Sigmoid colon (tissue), 7 donors: Measurements from ENCODE around the gene DGKH. TPM values are rescaled to one million over a fixed set of nuclear protein-coding genes. Genes with fewer than 3 reads are reported as not detected.

Experiments
- DNase-seq: peaks from one replicate; pipeline ENCODE4 v3.0.0-alpha.2; 2019
- H3K27ac ChIP-seq, 4 donors: fragments of 200-600 bp; sonication (generic); one replicate each; pipeline ENCODE4 v1.5.1; 2016 to 2019; ENCODE audit warnings: mild to moderate bottlenecking in 1 of 4
- H3K27me3 ChIP-seq, 3 donors: fragments of 200-600 bp; sonication (generic); one replicate each; pipeline ENCODE4 v1.5.1; 2019; ENCODE audit warnings: mild to moderate bottlenecking in 1 of 3
- H3K36me3 ChIP-seq, 4 donors: fragments of 200-600 bp; sonication (generic); one replicate each; pipeline ENCODE4 v1.5.1; 2016 to 2019
- H3K4me1 ChIP-seq, 4 donors: fragments of 200-600 bp; sonication (generic); one replicate each; pipeline ENCODE4 v1.5.1; 2017 to 2019
- H3K4me3 ChIP-seq, 4 donors: fragments of 200-600 bp; sonication (generic); one replicate each; pipeline ENCODE4 v1.5.1; 2017 to 2019; ENCODE audit warnings: mild to moderate bottlenecking in 2 of 4, moderate library complexity in 1 of 4
- H3K9me3 ChIP-seq, 4 donors: fragments of 200-600 bp in 3 of 4; sonication (generic) in 3 of 4; one replicate each; pipeline versions ENCODE4 v1.5.1 to v1.6.1; 2013 to 2019
- EP300 ChIP-seq, 4 donors: sonication (generic); formaldehyde crosslinking; IDR thresholded peaks; one replicate each; pipeline ENCODE4 v1.6.1; 2017; ENCODE audit warnings: antibody characterized with exemption in 4 of 4
- POLR2A ChIP-seq, 2 donors: fragments of 450-650 bp; IDR thresholded peaks; one replicate each; pipeline ENCODE4 v1.6.1; 2016; ENCODE audit warnings: antibody characterized with exemption in 2 of 2, mild to moderate bottlenecking in 2 of 2, moderate library complexity in 2 of 2
- POLR2AphosphoS5 ChIP-seq, 4 donors: sonication (generic); formaldehyde crosslinking; IDR thresholded peaks; one replicate each; pipeline ENCODE4 v1.6.1; 2017; ENCODE audit warnings: antibody characterized with exemption in 4 of 4
- WGBS, 2 donors: extraction: QIAGEN DNeasy Blood & Tissue Kit; methylation state at CpG; one replicate each; pipeline ENCODE4 v1.1.7; 2013; 5-methylcytosine and 5-hydroxymethylcytosine counted together
- intact Hi-C: fragments of 100-400 bp; cut with DNase I; formaldehyde crosslinking; loops from one replicate; pipeline ENCODE4 v1.15.1; 2023
- polyA plus RNA-seq, 3 donors: library from polyadenylated mRNA; stranded (reverse); fragments of 200-250 nt; gene quantifications; one replicate each; pipeline ENCODE4 v1.2.3, GENCODE V29; 2013
- total RNA-seq, 4 donors: library from RNA; depleted of rRNA; stranded (reverse); fragments of >200 nt; gene quantifications; one replicate each; pipeline ENCODE4 v1.1.0, GENCODE V29; 2016
- TF ChIP-seq, protein P1 (sequence below), 4 experiments: fragments of 450-650 bp in 3 of 4; fragments of 200-600 bp in 1 of 4; IDR thresholded peaks; one replicate each; pipeline ENCODE4 v1.5.1; 2016 to 2019; ENCODE audit warnings: antibody characterized with exemption in 4 of 4, mild to moderate bottlenecking in 3 of 4, moderate library complexity in 2 of 4
- donor health status: healthy with polysubstance abuse.
- donor health status: Bipolar disorder and iron deficiency.
- donor health status: healthy.

The DGKH gene
- total and polyA plus RNA-seq, 7 donors = 1.2 to 23.3 (median 13.9) TPM

DNA sequence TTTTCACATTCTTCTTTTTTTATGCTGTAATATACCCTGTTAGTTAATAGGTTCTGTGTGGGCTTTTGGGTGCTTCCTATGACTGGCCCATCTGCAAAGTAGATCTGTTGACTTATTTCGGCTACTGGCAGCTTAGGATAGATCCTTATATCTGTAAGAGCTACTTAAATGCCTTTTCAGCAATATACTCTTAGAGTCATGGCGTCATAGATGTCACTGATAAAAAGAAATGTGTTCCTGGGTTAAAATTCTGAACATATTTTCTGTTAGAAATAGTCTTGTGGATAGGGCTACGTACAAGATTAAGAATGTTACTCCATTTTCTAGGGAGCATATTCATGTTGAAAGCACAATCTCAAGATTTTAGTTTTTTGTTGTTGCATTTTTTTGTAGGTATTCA, 228.2 kb downstream of the DGKH start:
- H3K4me3 ChIP-seq = no peak overlapping the region
- no peaks in the 10 kb centered on the region for H3K9me3 ChIP-seq
- 89 to 91% methylated on average over 3 of the region's 3 CpGs for WGBS, 2 donors
- intact Hi-C loops = loop anchor here (10.0 kb wide), 1 partner anchor 1612 kb away; the partner anchor contains the start of gene FOXO1
- no peaks in the 10 kb centered on the region for H3K36me3 ChIP-seq
- peak overlapping the region in 1 of 4 donors; percentile 20 for H3K27ac ChIP-seq
- no peaks in the 10 kb centered on the region for H3K27me3 ChIP-seq
- DNase-seq = no peak
- peaks cover 0 to 54% (median 34%) of the 10 kb centered on the region in 4 donors for H3K4me1 ChIP-seq
- TF ChIP-seq EP300 (IDR thresholded peaks at IDR 0.05) (no peak), POLR2A (IDR thresholded peaks at IDR 0.05) (no peak), POLR2AphosphoS5 (IDR thresholded peaks at IDR 0.05) (no peak)
- TF ChIP-seq, protein P1, sequence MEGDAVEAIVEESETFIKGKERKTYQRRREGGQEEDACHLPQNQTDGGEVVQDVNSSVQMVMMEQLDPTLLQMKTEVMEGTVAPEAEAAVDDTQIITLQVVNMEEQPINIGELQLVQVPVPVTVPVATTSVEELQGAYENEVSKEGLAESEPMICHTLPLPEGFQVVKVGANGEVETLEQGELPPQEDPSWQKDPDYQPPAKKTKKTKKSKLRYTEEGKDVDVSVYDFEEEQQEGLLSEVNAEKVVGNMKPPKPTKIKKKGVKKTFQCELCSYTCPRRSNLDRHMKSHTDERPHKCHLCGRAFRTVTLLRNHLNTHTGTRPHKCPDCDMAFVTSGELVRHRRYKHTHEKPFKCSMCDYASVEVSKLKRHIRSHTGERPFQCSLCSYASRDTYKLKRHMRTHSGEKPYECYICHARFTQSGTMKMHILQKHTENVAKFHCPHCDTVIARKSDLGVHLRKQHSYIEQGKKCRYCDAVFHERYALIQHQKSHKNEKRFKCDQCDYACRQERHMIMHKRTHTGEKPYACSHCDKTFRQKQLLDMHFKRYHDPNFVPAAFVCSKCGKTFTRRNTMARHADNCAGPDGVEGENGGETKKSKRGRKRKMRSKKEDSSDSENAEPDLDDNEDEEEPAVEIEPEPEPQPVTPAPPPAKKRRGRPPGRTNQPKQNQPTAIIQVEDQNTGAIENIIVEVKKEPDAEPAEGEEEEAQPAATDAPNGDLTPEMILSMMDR (IDR thresholded peaks at IDR 0.05) = no peak

DNA sequence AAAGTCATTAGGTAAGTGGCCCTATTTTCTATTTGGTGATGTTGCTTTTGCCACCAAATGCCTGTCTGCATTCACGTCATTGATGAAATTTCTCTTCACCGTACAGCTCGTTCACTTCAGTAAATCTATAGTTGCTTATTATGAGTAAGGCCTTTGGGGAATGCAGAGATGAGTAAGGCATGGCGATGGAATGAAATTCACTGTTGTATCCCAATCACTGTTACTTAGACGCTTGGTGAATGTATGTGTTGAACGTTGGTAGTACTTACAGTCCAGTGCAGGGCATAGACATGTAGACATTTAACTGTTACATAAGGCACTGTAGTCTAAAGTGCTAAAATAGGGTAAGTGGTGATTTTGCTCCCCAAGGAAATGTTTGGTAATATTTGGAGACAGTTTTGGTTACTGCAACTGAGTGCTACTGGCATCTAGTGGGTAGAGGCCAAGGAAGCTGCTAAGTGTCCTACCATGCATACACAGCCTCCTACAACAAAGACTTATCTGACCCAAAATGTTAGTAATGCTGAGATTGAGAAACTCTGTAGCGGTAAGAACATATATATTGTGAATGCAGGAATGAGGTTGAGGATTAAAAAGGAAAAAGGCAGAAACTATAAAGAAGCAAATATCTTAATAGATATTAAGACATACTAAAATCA, 229.3 kb downstream of the DGKH start:
- intact Hi-C loops = loop anchor here (10.0 kb wide), 1 partner anchor 1613 kb away; the partner anchor contains the start of gene FOXO1
- H3K27ac ChIP-seq = peak overlapping the region in 2 of 4 donors; percentile 65 to 66
- no peaks in the 10 kb centered on the region for H3K36me3 ChIP-seq
- 92 to 93% methylated on average over 7 of the region's 7 CpGs for WGBS, 2 donors
- H3K4me3 ChIP-seq = no peak overlapping the region
- peaks cover 0 to 58% (median 34%) of the 10 kb centered on the region in 4 donors for H3K4me1 ChIP-seq
- no peaks in the 10 kb centered on the region for H3K9me3 ChIP-seq
- DNase-seq = no peak
- TF ChIP-seq POLR2AphosphoS5 (IDR thresholded peaks at IDR 0.05) (no peak), POLR2A (IDR thresholded peaks at IDR 0.05) (no peak), EP300 (IDR thresholded peaks at IDR 0.05) (no peak)
- TF ChIP-seq, protein P1 (IDR thresholded peaks at IDR 0.05) = no peak
- H3K27me3 ChIP-seq = no peaks in the 10 kb centered on the region

DNA sequence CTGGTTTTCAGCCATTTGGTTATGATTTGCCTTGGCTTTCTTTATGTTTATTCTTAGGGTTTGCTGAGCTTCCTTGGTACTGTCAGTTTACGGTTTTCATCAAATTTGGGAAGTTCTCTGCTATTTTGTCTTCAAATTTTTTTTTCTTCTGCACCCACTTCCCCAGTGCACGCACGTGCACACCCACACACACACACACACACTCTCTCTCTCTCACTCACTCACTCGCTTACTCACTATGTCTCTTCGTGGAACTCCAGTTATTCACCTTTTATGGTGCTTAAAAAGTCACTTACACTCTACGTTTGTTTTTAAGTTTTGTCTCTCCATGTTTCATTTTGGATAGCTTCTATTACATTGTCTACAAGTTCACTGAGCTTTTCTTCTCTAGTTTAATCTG, 230.6 kb downstream of the DGKH start:
- DNase-seq = no peak
- intact Hi-C loops = loop anchor here (10.0 kb wide), 1 partner anchor 1614 kb away; the partner anchor contains the start of gene FOXO1
- 54 to 79% methylated on average over 6 of the region's 6 CpGs for WGBS, 2 donors
- H3K27ac ChIP-seq = peak overlapping the region in 3 of 4 donors; percentile 55 to 66 (median 65)
- H3K27me3 ChIP-seq = no peaks in the 10 kb centered on the region
- no peaks in the 10 kb centered on the region for H3K36me3 ChIP-seq
- H3K4me1 ChIP-seq = peaks cover 0 to 58% (median 31%) of the 10 kb centered on the region in 4 donors
- no peak overlapping the region for H3K4me3 ChIP-seq
- TF ChIP-seq POLR2AphosphoS5 (IDR thresholded peaks at IDR 0.05) (no peak), POLR2A (IDR thresholded peaks at IDR 0.05) (no peak), EP300 (IDR thresholded peaks at IDR 0.05) (no peak)
- TF ChIP-seq, protein P1 (IDR thresholded peaks at IDR 0.05) = no peak
- no peaks in the 10 kb centered on the region for H3K9me3 ChIP-seq

DNA sequence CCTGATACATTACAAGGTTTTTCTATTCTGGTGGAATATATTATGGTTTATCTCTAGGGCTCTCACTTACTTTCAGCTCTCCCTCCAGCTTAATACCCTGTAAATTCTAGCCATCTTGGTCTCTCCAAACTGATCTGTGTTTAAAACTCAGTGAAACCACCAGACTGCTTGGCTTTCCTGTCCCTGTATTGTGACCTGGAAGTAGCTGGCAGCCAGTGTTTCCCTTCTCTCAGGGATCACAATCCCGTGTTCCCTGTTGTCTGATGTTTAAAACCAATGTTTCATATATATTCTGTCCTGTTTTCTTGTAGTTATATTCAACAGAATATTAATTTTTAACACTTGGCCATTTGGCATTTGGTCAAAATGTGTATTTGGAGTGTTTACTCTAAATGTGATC, 231.5 kb downstream of the DGKH start:
- H3K4me1 ChIP-seq = peaks cover 0 to 58% (median 25%) of the 10 kb centered on the region in 4 donors
- no peaks in the 10 kb centered on the region for H3K27me3 ChIP-seq
- intact Hi-C loops = loop anchor here (10.0 kb wide), 1 partner anchor 1615 kb away; the partner anchor contains the start of gene FOXO1
- no peaks in the 10 kb centered on the region for H3K36me3 ChIP-seq
- H3K27ac ChIP-seq = peak overlapping the region in 3 of 4 donors; percentile 55 to 66 (median 65)
- no peak for TF ChIP-seq EP300 (IDR thresholded peaks at IDR 0.05)
- TF ChIP-seq POLR2A (IDR thresholded peaks at IDR 0.05) = no peak
- no peak for DNase-seq
- 32 to 56% methylated on average over 1 of the region's 1 CpG for WGBS, 2 donors
- H3K9me3 ChIP-seq = no peaks in the 10 kb centered on the region
- no peak overlapping the region for H3K4me3 ChIP-seq

DNA sequence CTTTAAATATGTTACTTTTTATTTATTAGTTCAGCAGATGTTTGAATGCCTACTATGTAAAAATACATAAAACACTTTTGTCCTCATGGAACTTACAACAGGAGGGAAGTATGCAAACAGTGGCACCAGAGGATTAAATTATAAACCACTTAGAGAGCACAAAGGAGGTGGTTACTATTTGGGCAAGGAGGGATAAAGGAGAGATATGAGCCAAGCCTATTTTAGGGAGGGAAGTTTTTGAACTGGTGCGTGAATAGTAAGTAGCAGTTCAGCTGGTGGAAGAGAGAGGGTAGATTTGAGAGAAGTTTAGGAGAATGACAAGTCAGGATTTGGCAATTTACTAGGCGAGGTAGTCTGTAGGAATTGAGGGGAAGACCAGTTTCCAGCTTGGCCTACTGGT, 232.1 kb downstream of the DGKH start:
- no peaks in the 10 kb centered on the region for H3K27me3 ChIP-seq
- WGBS, 2 donors = 51 to 77% methylated on average over 2 of the region's 2 CpGs
- TF ChIP-seq, protein P1 (IDR thresholded peaks at IDR 0.05) = no peak
- TF ChIP-seq EP300 (IDR thresholded peaks at IDR 0.05) = no peak
- intact Hi-C loops = no loop called here
- H3K36me3 ChIP-seq = peaks cover 0 to 3% (median 0%) of the 10 kb centered on the region in 4 donors
- no peaks in the 10 kb centered on the region for H3K9me3 ChIP-seq
- H3K27ac ChIP-seq = peak overlapping the region in 3 of 4 donors; percentile 55 to 66 (median 65)
- H3K4me1 ChIP-seq = peaks cover 0 to 58% (median 23%) of the 10 kb centered on the region in 4 donors
- no peak for DNase-seq
- no peak overlapping the region for H3K4me3 ChIP-seq
